Loucy (cell line): ENCODE results near the gene MSMP.

Source experiments
- H2AFZ ChIP-seq: fragments of 200-600 bp; sonication (generic); 2 replicates; pipeline ENCODE4 v1.6.0; 2016; ENCODE audit warnings: antibody characterized with exemption, mild to moderate bottlenecking, low read length, moderate library complexity
- H3F3A ChIP-seq: fragments of 200-600 bp; 2 replicates; pipeline ENCODE4 v1.6.0; 2016; ENCODE audit warnings: antibody characterized with exemption, low read depth, mild to moderate bottlenecking
- H3K27me3 ChIP-seq: fragments of 200-600 bp; sonication (generic); 2 replicates; pipeline ENCODE4 v1.6.1; 2014; ENCODE audit warnings: low read length, mild to moderate bottlenecking; ENCODE audit not compliant: insufficient read depth, poor library complexity, severe bottlenecking
- H3K36me3 ChIP-seq: fragments of 200-600 bp; sonication (generic); 2 replicates; pipeline ENCODE4 v1.6.1; 2016; ENCODE audit warnings: low read length; ENCODE audit not compliant: insufficient read depth
- H3K4me1 ChIP-seq: fragments of 200-600 bp; sonication (generic); 2 replicates; pipeline ENCODE4 v1.5.1; 2014; ENCODE audit warnings: low read length, mild to moderate bottlenecking; ENCODE audit not compliant: insufficient read depth, poor library complexity, severe bottlenecking
- H3K4me2 ChIP-seq: fragments of 200-600 bp; sonication (generic); 2 replicates; pipeline ENCODE4 v1.6.0; 2014; ENCODE audit warnings: antibody characterized with exemption, low read length, low read depth, mild to moderate bottlenecking; ENCODE audit not compliant: poor library complexity, severe bottlenecking
- H3K4me3 ChIP-seq: fragments of 200-600 bp; sonication (generic); 2 replicates; pipeline ENCODE4 v1.5.1; 2014; ENCODE audit warnings: low read length, mild to moderate bottlenecking, mixed read lengths; ENCODE audit not compliant: poor library complexity, severe bottlenecking
- H3K79me2 ChIP-seq: fragments of 200-600 bp; sonication (generic); 2 replicates; pipeline ENCODE4 v1.6.1; 2014; ENCODE audit warnings: low read length; ENCODE audit not compliant: insufficient read depth
- H3K9ac ChIP-seq: fragments of 200-600 bp; sonication (generic); 2 replicates; pipeline ENCODE4 v1.6.0; 2014; ENCODE audit warnings: mild to moderate bottlenecking, low read depth, low read length, moderate library complexity; ENCODE audit not compliant: poor library complexity, severe bottlenecking
- H3K9me2 ChIP-seq: fragments of 200-600 bp; sonication (generic); replicated peaks from 2 replicates; pipeline ENCODE4 v1.6.1; 2016; ENCODE audit warnings: low read depth, low read length, mixed read lengths
- H3K9me3 ChIP-seq: fragments of 200-600 bp; sonication (generic); 2 replicates; pipeline ENCODE4 v1.6.1; 2014; ENCODE audit warnings: mild to moderate bottlenecking, antibody characterized with exemption, low read length, low read depth; ENCODE audit not compliant: insufficient read depth
- H4K20me1 ChIP-seq: fragments of 200-600 bp; sonication (generic); 2 replicates; pipeline ENCODE4 v1.6.0; 2014; ENCODE audit warnings: antibody characterized with exemption, low read length, mild to moderate bottlenecking; ENCODE audit not compliant: insufficient read depth, poor library complexity, severe bottlenecking
- EZH2phosphoT487 ChIP-seq: fragments of 200-600 bp; IDR thresholded peaks from 2 replicates; pipeline ENCODE4 v1.6.1; 2018; ENCODE audit warnings: antibody characterized with exemption, mild to moderate bottlenecking, moderate library complexity, borderline replicate concordance
- TF ChIP-seq, protein P1 (sequence below): fragments of 200-600 bp; sonication (generic); conservative IDR thresholded peaks from 2 replicates; pipeline ENCODE4 v1.5.1; 2014; ENCODE audit warnings: mild to moderate bottlenecking, antibody characterized with exemption, low read length

Gene MSMP

DNA sequence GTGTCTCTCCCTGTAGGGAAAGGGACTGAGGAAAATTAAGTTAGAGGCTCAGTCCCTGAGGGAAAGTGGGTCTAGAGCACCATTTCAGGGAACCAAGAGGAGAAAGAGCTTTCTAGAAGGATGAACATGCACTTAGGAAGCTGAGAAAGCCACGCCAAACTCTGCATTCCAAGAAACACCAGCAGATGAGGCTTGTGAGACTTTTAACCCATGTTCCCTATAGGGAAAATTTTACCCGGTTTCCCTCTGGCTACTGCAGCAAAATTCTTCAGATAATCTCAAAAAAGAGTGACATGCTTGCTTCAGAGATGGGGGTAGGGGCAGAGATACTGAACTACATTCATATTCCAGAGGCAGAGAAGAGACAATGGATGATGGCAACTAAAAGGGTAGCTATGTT lies 30.6 kb downstream of the MSMP start:
- Histone ChIP-seq H3K4me2 (no peak overlapping the region), H3K9me2 (no peaks in the 10 kb centered on the region), H3K79me2 (peaks cover 28% of the 10 kb centered on the region), H2AFZ (no peak overlapping the region), H3F3A (peaks cover 4% of the 10 kb centered on the region), H3K4me3 (no peak overlapping the region), H3K9ac (no peak overlapping the region), H4K20me1 (peaks cover 6% of the 10 kb centered on the region), H3K9me3 (no peaks in the 10 kb centered on the region), H3K4me1 (peaks cover 21% of the 10 kb centered on the region), H3K36me3 (peaks cover 70% of the 10 kb centered on the region; the same call in 1 of the 2 replicates), H3K27me3 (no peaks in the 10 kb centered on the region)
- no peak for TF ChIP-seq EZH2phosphoT487
- TF ChIP-seq, protein P1, sequence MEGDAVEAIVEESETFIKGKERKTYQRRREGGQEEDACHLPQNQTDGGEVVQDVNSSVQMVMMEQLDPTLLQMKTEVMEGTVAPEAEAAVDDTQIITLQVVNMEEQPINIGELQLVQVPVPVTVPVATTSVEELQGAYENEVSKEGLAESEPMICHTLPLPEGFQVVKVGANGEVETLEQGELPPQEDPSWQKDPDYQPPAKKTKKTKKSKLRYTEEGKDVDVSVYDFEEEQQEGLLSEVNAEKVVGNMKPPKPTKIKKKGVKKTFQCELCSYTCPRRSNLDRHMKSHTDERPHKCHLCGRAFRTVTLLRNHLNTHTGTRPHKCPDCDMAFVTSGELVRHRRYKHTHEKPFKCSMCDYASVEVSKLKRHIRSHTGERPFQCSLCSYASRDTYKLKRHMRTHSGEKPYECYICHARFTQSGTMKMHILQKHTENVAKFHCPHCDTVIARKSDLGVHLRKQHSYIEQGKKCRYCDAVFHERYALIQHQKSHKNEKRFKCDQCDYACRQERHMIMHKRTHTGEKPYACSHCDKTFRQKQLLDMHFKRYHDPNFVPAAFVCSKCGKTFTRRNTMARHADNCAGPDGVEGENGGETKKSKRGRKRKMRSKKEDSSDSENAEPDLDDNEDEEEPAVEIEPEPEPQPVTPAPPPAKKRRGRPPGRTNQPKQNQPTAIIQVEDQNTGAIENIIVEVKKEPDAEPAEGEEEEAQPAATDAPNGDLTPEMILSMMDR: no peak

DNA sequence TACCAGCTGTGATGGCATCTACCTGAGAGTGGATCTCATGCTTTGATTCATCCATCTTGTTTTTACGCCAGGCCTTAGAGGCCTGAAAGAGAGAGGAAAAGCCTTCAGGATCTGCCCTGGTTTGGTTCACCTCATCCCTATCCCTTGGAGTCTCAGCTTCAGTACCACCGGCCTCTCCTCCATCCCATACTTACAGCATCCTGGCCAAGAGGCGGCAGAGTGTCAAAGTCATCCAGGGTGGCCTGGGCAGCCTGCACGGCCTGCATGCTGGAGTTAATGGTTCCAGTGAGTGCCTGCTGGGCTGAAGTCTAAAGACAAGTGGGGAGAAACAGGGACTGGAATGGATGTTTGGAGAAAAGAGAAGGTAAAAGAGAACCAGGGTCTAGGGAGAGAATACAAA lies 34.5 kb downstream of the MSMP start:
- Histone ChIP-seq H3K9ac (no peak overlapping the region), H3K27me3 (no peaks in the 10 kb centered on the region), H3K4me3 (no peak overlapping the region), H3K79me2 (no peaks in the 10 kb centered on the region; the same call in 1 of the 2 replicates), H3K36me3 (peaks cover 98% of the 10 kb centered on the region; the same call in 1 of the 2 replicates), H4K20me1 (no peaks in the 10 kb centered on the region), H3K9me2 (no peaks in the 10 kb centered on the region), H3F3A (no peaks in the 10 kb centered on the region), H2AFZ (no peak overlapping the region), H3K4me1 (no peaks in the 10 kb centered on the region), H3K4me2 (no peak overlapping the region), H3K9me3 (no peaks in the 10 kb centered on the region)
- no peak for TF ChIP-seq EZH2phosphoT487
- TF ChIP-seq, protein P1: no peak

DNA sequence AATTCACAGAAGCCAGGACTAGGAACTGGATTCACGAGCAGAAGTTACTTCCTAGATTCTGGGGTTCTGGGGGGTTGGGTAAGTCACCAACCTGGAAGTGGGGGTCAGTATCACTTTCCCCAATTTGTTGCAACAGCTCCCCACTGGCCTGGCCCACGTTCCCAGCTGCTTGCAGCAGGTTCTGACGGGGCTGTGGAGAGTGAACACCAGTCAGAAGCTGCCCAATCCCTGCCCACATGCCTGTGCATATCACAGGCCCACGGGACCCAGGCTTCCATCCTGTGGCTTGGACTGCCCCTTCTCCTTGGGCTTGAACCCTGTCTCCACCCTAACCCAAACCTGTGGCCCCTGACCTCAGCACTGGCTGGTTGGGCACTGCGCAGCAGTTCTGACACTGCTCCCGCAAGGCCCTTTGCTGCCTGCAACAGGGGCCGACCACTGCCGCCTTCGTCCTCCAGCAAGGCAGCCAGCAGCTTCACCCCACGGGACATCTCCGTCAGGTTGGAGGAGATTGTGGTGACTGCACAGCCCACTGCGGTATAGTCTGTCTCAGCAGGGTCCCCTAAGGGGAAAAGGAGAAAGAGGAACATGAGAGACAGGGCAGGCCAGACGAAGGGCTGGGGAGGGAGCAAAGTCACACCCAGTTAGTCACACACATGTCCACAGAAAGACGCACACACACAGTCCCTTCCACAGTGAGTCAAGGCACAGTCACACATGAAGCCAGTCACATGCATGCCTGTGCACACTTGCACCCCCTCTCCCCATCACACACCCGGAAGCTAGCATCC lies 35.2 kb downstream of the MSMP start:
- Histone ChIP-seq H3F3A (no peaks in the 10 kb centered on the region), H3K79me2 (no peaks in the 10 kb centered on the region), H3K4me1 (no peaks in the 10 kb centered on the region), H4K20me1 (no peaks in the 10 kb centered on the region), H3K36me3 (peaks cover 97% of the 10 kb centered on the region; the same call in 1 of the 2 replicates), H3K27me3 (no peaks in the 10 kb centered on the region), H2AFZ (no peak overlapping the region), H3K4me3 (no peak overlapping the region), H3K9me2 (no peaks in the 10 kb centered on the region), H3K4me2 (no peak overlapping the region), H3K9me3 (no peaks in the 10 kb centered on the region), H3K9ac (no peak overlapping the region)
- TF ChIP-seq, protein P1: no peak
- no peak for TF ChIP-seq EZH2phosphoT487
